AG10803 (cell line): ENCODE results near the gene FKRP.

ENCODE experiments used
- DNase-seq: peaks from one replicate; pipeline ENCODE4 v3.0.0; 2010; ENCODE audit warnings: low read depth
- H3K4me3 ChIP-seq: 2 replicates; pipeline ENCODE4 v1.5.1; 2011; ENCODE audit warnings: mild to moderate bottlenecking, low read length, control low read depth
- CTCF ChIP-seq: conservative IDR thresholded peaks from 2 replicates; pipeline ENCODE4 v1.5.1; 2011; ENCODE audit warnings: mild to moderate bottlenecking, low read length, control low read depth, inconsistent platforms

Gene FKRP

GRCh38 chr19:46721269-46722003 lies 24.4 kb upstream of the FKRP start:
- no peak for DNase-seq
- no peak for TF ChIP-seq CTCF
- H3K4me3 ChIP-seq: no peak overlapping the region

GRCh38 chr19:46722004-46722380 lies 23.9 kb upstream of the FKRP start:
- H3K4me3 ChIP-seq: no peak overlapping the region
- TF ChIP-seq CTCF: no peak
- DNase-seq: no peak

GRCh38 chr19:46722421-46723022 lies 23.3 kb upstream of the FKRP start:
- no peak overlapping the region for H3K4me3 ChIP-seq
- DNase-seq: no peak
- no peak for TF ChIP-seq CTCF

GRCh38 chr19:46723023-46723461 lies 22.8 kb upstream of the FKRP start:
- no peak for TF ChIP-seq CTCF
- H3K4me3 ChIP-seq: no peak overlapping the region
- no peak for DNase-seq

GRCh38 chr19:46723471-46723870 lies 22.4 kb upstream of the FKRP start:
- no peak overlapping the region for H3K4me3 ChIP-seq

GRCh38 chr19:46724468-46724867 lies 21.4 kb upstream of the FKRP start:
- no peak overlapping the region for H3K4me3 ChIP-seq
- no peak for TF ChIP-seq CTCF
- DNase-seq: no peak

More at GRCh38 chr19:46723471-46723870, 22.4 kb upstream of the FKRP start:
- TF ChIP-seq CTCF: no peak
- DNase-seq: no peak
